ENCODE data around the gene CCT5.
A peak's percentile ranks its signal among the peaks of the same experiment; 100 is the strongest.
"Not testable (repeated sequence)": the region's sequence is repeated elsewhere in the genome, so short reads cannot be mapped to it uniquely, and the experiment has no call there.

The CCT5 gene

DNA sequence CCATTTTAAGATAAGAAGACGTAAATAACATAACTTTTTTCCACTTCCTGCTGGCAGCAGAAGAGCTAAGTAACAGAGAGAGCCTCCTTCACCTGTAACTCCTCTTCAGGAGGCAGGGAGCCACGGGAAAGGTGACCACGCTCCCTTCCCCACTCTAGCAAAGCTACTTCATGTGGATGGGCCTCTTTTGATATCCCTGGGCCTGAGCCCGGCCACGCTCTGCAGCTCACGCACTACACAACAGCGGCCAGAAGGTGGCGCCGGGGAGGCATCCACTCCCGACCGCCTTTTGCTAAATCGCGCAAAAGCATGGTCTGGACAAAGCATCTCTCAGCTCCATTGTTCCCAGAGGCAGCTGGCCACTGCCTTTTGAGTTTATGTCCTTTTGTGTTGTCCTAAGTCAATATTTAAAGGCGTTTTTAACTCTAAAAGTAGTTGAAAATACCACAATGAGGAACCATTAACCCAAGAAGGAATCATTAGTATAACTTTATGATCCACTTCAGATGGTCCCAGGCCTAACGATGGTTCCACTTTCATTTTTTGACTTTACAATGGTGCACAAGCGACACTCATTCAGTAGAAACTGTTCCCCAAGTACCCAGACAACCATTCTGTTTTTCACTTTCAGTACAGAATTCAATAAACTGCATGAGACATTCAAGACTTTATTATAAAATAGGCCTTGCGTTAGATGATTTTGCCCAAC is 34.0 kb downstream of the CCT5 start:
- peak overlapping the region; percentile 8 for H2AFZ ChIP-seq
- TF ChIP-seq, protein P1, sequence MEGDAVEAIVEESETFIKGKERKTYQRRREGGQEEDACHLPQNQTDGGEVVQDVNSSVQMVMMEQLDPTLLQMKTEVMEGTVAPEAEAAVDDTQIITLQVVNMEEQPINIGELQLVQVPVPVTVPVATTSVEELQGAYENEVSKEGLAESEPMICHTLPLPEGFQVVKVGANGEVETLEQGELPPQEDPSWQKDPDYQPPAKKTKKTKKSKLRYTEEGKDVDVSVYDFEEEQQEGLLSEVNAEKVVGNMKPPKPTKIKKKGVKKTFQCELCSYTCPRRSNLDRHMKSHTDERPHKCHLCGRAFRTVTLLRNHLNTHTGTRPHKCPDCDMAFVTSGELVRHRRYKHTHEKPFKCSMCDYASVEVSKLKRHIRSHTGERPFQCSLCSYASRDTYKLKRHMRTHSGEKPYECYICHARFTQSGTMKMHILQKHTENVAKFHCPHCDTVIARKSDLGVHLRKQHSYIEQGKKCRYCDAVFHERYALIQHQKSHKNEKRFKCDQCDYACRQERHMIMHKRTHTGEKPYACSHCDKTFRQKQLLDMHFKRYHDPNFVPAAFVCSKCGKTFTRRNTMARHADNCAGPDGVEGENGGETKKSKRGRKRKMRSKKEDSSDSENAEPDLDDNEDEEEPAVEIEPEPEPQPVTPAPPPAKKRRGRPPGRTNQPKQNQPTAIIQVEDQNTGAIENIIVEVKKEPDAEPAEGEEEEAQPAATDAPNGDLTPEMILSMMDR (IDR thresholded peaks at IDR 0.05): peak; percentile 96
- H3K36me3 ChIP-seq (ENCODE audit: control insufficient read depth, insufficient read depth, low read length): no peaks in the 10 kb centered on the region
- no peaks in the 10 kb centered on the region for H3K79me2 ChIP-seq
- no peak overlapping the region for H3K27ac ChIP-seq
- no peak overlapping the region for H3K9ac ChIP-seq
- H3K9me3 ChIP-seq (ENCODE audit: control insufficient read depth, low read length): no peaks in the 10 kb centered on the region
- H3K4me1 ChIP-seq: peaks cover 9% of the 10 kb centered on the region
- no peak overlapping the region for H3K4me3 ChIP-seq (ENCODE audit: low read depth, low read length)
- no peaks in the 10 kb centered on the region for H3K27me3 ChIP-seq (ENCODE audit: control insufficient read depth, insufficient read depth, low read length)
- no peak overlapping the region for H3K4me2 ChIP-seq (ENCODE audit: low read length)

DNA sequence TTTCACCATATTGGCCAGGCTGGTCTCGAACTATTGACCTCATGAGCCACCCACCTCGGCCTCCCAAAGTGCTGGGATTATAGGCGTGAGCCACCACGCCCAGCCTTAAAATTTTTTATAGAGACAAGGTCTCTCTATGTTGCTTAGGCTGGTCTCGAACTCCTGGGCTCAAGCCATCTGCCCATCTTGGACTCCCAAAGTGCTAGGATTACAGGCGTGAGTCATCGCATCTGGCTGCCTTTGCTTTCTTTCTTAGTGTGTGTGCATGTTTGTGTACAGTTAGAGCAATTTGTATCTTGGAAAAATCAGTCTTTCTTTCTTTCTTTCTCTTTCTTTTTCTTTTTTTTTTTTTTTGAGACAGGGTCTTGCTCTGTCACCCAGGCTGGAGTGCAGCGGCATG is 35.3 kb downstream of the CCT5 start:
- H3K4me3 ChIP-seq (ENCODE audit: low read depth, low read length); H3K9me3 ChIP-seq (ENCODE audit: control insufficient read depth, low read length); H3K9ac ChIP-seq; H3K36me3 ChIP-seq (ENCODE audit: control insufficient read depth, insufficient read depth, low read length); H3K27ac ChIP-seq; H3K79me2 ChIP-seq; H3K27me3 ChIP-seq (ENCODE audit: control insufficient read depth, insufficient read depth, low read length); H2AFZ ChIP-seq; H3K4me2 ChIP-seq (ENCODE audit: low read length): not testable (repeated sequence)
- peaks cover 20% of the 10 kb centered on the region for H3K4me1 ChIP-seq

DNA sequence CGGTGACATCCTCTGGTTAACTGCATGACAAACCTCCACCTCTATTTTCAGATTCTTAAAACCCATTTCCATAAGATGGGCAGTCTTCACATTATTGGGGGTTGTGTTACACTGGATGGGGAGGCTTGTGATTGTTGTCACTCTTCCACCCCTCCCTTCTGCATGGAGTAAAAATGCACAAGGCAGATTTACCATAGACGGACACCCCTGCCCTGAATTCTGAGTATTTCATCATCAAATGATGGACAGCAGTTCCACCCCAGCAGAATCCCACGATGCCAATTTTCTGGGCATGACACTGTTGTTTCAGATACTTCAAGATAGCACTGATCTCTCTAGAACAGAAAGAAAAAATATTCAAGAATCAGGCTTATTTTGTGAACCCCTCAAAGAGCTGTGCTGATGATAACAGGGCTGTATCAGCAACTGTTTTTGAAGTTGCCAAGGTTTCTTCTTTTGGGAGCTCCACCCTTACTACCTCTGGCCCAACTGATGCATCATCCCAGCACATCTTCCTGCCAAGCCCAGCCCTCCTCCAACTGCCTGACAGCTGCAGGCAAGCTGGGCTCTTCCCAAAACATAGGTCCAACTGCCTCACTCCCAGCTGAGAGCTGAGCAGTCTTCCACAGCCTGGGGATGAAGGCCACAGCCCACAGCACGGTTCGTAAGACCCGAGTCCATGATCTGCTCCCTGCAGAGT is 36.2 kb downstream of the CCT5 start:
- H3K9me3 ChIP-seq (ENCODE audit: control insufficient read depth, low read length): no peaks in the 10 kb centered on the region
- no peak overlapping the region for H3K9ac ChIP-seq
- TF ChIP-seq, protein P1 (IDR thresholded peaks at IDR 0.05): no peak
- H3K79me2 ChIP-seq: no peaks in the 10 kb centered on the region
- no peaks in the 10 kb centered on the region for H3K36me3 ChIP-seq (ENCODE audit: control insufficient read depth, insufficient read depth, low read length)
- no peak overlapping the region for H3K4me2 ChIP-seq (ENCODE audit: low read length)
- H3K27me3 ChIP-seq (ENCODE audit: control insufficient read depth, insufficient read depth, low read length): no peaks in the 10 kb centered on the region
- no peak overlapping the region for H2AFZ ChIP-seq
- H3K4me1 ChIP-seq: peaks cover 23% of the 10 kb centered on the region
- no peak overlapping the region for H3K4me3 ChIP-seq (ENCODE audit: low read depth, low read length)
- H3K27ac ChIP-seq: no peak overlapping the region

DNA sequence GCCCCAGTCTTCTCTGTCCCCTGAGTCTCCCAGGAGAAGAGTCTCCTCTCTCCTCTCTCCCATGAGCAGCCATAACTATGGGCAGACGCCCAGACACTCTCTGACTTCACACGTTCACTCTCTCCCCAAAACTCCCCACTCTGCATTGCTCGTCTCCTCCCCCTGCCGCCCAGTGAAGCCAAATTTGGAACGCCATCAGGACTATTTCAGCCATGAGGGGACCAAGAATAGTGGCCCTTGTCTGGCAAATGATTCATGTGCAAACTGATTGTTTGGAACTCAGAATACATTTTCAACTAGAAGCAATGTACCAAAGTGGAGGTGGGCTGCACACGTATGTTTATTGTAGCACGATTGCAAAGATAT is 36.8 kb downstream of the CCT5 start:
- TF ChIP-seq, protein P1 (IDR thresholded peaks at IDR 0.05): no peak
- Histone ChIP-seq H3K27ac (no peak overlapping the region), H3K27me3 (ENCODE audit: control insufficient read depth, insufficient read depth, low read length) (no peaks in the 10 kb centered on the region), H3K79me2 (no peaks in the 10 kb centered on the region), H3K4me2 (ENCODE audit: low read length) (no peak overlapping the region), H3K4me3 (ENCODE audit: low read depth, low read length) (no peak overlapping the region), H3K4me1 (peaks cover 23% of the 10 kb centered on the region), H2AFZ (no peak overlapping the region), H3K9ac (no peak overlapping the region), H3K9me3 (ENCODE audit: control insufficient read depth, low read length) (no peaks in the 10 kb centered on the region), H3K36me3 (ENCODE audit: control insufficient read depth, insufficient read depth, low read length) (no peaks in the 10 kb centered on the region)

DNA sequence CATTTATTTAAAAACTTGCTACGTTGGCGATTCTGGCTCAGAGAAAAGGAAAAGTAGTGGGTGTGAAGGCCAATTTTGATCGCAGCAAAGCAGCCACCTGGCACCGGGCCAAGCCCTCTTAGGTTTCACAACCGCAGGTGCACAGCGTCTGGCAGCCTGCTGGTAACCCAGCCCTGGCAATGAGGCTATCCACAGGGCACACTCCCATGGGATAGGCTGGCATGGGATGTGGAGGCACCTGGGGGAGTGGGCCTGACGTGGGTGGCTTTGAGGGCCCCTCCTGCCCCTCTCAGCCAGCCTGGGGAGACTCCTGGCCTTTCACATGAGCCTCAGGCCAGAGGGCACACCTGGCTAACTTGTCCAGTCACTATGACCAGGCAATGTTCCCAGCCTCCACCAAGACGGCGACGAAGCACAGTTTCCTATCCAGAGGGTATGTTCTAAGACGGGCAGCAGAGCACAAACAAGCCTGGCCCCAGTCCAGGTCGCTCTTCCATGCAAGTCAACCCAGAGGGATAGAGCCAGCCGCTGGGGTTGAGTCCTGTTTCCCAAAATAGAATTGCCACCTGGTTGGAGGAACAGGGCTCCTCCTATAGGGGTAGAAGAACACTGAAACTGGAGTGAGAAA is 38.6 kb downstream of the CCT5 start:
- peaks cover 28% of the 10 kb centered on the region for H3K4me1 ChIP-seq
- H3K27ac ChIP-seq: peak overlapping the region; percentile 97
- H3K27me3 ChIP-seq (ENCODE audit: control insufficient read depth, insufficient read depth, low read length): no peaks in the 10 kb centered on the region
- H3K9ac ChIP-seq: no peak overlapping the region
- peak overlapping the region; percentile 39 for H3K4me3 ChIP-seq (ENCODE audit: low read depth, low read length)
- H3K36me3 ChIP-seq (ENCODE audit: control insufficient read depth, insufficient read depth, low read length): no peaks in the 10 kb centered on the region
- H3K4me2 ChIP-seq (ENCODE audit: low read length): peak overlapping the region; percentile 69
- H3K79me2 ChIP-seq: no peaks in the 10 kb centered on the region
- no peaks in the 10 kb centered on the region for H3K9me3 ChIP-seq (ENCODE audit: control insufficient read depth, low read length)
- TF ChIP-seq, protein P1 (IDR thresholded peaks at IDR 0.05): peak; percentile 24
- H2AFZ ChIP-seq: peak overlapping the region; percentile 7
